Thoracic aorta (tissue), 2 donors: ENCODE results near the gene IL6R. TPM values are rescaled to one million over a fixed set of nuclear protein-coding genes. Genes with fewer than 3 reads are reported as not detected.

ENCODE experiments used
- ATAC-seq: fragments of 150-250 bp; one replicate; pipeline ENCODE4 v1.8.0; 2017; ENCODE audit warnings: low read depth; ENCODE audit not compliant: insufficient number of reproducible peaks, low FRiP score
- DNase-seq: peaks from one replicate; pipeline ENCODE4 v3.0.0-alpha.2; 2020; ENCODE audit warnings: low spot score
- H3K27ac ChIP-seq, 2 donors: fragments of 200-600 bp; sonication (generic); 1 replicate in 1 of 2; 2 replicates in 1 of 2; pipeline ENCODE4 v1.5.1; 2016; ENCODE audit warnings: mild to moderate bottlenecking in 2 of 2, moderate library complexity in 2 of 2
- H3K27me3 ChIP-seq: fragments of 200-600 bp; sonication (generic); replicated peaks from 2 replicates; pipeline ENCODE4 v1.6.0; 2016; ENCODE audit warnings: mild to moderate bottlenecking; ENCODE audit not compliant: insufficient read depth
- H3K36me3 ChIP-seq: fragments of 200-600 bp; sonication (generic); one replicate; pipeline ENCODE4 v1.5.1; 2016
- H3K4me1 ChIP-seq, 2 donors: fragments of 200-600 bp; sonication (generic); 1 replicate in 1 of 2; 2 replicates in 1 of 2; pipeline versions ENCODE4 v1.5.1 to v1.6.0; 2016; ENCODE audit warnings: low read depth in 2 of 2, mild to moderate bottlenecking in 1 of 2; ENCODE audit not compliant: control insufficient read depth in 1 of 2
- H3K4me3 ChIP-seq: fragments of 200-600 bp; sonication (generic); 2 replicates; pipeline ENCODE4 v1.5.1; 2016; ENCODE audit warnings: mild to moderate bottlenecking
- H3K9me3 ChIP-seq: fragments of 200-600 bp; sonication (generic); 2 replicates; pipeline ENCODE4 v1.5.1; 2016
- total RNA-seq, 2 donors: library from RNA; depleted of rRNA; stranded (reverse); fragments of >200 nt; gene quantifications; one replicate each; pipeline versions ENCODE4 v1.1.0 to v1.2.3, GENCODE V29; 2016
- TF ChIP-seq, protein P1 (sequence below): fragments of 200-600 bp; sonication (generic); IDR thresholded peaks from one replicate; pipeline ENCODE4 v1.5.1; 2019; ENCODE audit warnings: antibody characterized with exemption

The IL6R gene
- total RNA-seq, 2 donors from 2014 or later = 25.8 to 48.3 TPM

DNA sequence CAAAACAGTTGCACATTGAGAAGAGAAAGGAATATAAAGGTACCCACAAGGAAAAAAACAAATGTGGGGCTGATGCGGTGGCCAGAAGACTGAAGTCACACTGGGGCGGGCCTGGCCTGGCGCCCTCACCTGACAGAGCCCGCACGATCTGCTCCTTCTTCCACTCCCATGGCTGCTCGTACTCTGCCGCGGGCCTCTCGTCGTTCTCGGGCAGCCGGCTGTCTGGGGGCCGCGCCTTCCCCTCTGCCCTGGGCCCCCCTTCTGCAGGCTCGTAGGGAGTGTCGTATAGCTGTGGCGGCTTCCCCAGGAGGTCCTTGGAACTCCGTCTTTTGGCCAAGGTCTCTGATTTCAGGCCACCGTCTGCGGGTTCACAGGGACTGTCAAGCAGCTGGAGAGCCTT, 83.8 kb downstream of the IL6R start:
- Histone ChIP-seq H3K36me3 (no peaks in the 10 kb centered on the region), H3K9me3 (no peaks in the 10 kb centered on the region), H3K4me3 (no peak overlapping the region), H3K27ac (no peak overlapping the region), H3K27me3 (no peaks in the 10 kb centered on the region), H3K4me1 (no peaks in the 10 kb centered on the region)
- DNase-seq (no peak), ATAC-seq (no peak)
- TF ChIP-seq, protein P1, sequence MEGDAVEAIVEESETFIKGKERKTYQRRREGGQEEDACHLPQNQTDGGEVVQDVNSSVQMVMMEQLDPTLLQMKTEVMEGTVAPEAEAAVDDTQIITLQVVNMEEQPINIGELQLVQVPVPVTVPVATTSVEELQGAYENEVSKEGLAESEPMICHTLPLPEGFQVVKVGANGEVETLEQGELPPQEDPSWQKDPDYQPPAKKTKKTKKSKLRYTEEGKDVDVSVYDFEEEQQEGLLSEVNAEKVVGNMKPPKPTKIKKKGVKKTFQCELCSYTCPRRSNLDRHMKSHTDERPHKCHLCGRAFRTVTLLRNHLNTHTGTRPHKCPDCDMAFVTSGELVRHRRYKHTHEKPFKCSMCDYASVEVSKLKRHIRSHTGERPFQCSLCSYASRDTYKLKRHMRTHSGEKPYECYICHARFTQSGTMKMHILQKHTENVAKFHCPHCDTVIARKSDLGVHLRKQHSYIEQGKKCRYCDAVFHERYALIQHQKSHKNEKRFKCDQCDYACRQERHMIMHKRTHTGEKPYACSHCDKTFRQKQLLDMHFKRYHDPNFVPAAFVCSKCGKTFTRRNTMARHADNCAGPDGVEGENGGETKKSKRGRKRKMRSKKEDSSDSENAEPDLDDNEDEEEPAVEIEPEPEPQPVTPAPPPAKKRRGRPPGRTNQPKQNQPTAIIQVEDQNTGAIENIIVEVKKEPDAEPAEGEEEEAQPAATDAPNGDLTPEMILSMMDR = no peak

DNA sequence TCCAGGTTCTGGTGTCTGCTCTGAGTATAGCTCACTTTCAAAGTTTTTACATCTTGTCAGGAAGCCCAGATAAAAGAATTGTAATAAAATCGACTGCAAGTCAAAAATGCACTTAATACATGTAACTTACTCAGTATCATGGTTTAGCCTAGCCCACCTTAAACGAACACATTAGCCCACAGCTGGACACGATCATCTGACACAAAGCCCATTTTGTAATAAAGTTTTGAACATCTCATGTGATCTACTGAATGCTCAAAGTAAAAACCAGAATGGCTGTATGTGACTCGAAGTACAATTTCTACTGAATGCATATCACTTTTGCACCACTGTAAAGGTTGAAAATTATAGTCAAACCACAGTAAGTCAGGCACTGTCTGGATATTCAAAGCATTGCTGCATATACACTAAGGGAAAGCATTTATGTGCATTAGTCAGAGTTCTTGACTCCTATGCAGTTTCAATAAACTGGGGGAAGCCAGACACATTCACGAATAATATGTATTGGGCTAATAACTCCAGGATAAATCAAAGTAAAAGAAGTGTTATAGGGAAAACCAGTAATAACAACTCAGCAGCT, 84.6 kb downstream of the IL6R start:
- DNase-seq (no peak), ATAC-seq (no peak)
- H3K27ac ChIP-seq = no peak overlapping the region
- no peaks in the 10 kb centered on the region for H3K9me3 ChIP-seq
- no peaks in the 10 kb centered on the region for H3K27me3 ChIP-seq
- TF ChIP-seq, protein P1 = no peak
- H3K4me1 ChIP-seq = no peaks in the 10 kb centered on the region
- H3K36me3 ChIP-seq = no peaks in the 10 kb centered on the region
- no peak overlapping the region for H3K4me3 ChIP-seq

DNA sequence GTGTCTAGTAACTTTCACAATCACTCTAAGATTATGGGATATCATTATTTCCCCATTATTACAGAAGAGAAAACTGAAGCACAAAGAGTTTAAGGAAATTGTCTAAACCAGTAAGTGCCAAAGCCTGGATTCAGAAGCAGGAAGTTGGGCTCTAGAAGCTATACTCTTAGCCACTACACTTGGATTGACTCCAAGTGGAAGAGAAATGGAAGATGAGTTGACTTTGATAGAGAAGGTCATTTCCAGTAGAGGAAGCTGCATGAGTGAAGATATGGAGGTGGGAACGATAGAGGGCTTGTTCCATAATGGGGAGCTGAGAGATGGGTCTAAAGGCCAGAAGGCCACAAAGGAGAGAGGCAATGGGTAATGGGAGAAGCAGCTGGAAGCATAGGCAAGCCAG, 85.2 kb downstream of the IL6R start:
- Histone ChIP-seq H3K4me3 (no peak overlapping the region), H3K9me3 (no peaks in the 10 kb centered on the region), H3K27me3 (no peaks in the 10 kb centered on the region), H3K4me1 (no peaks in the 10 kb centered on the region), H3K36me3 (no peaks in the 10 kb centered on the region), H3K27ac (no peak overlapping the region)
- ATAC-seq (no peak), DNase-seq (no peak)
- TF ChIP-seq, protein P1 = no peak

GRCh38 chr1:154492115-154492514, 87.0 kb downstream of the IL6R start:
- Histone ChIP-seq H3K27me3 (no peaks in the 10 kb centered on the region), H3K9me3 (no peaks in the 10 kb centered on the region)
- TF ChIP-seq, protein P1 = no peak

DNA sequence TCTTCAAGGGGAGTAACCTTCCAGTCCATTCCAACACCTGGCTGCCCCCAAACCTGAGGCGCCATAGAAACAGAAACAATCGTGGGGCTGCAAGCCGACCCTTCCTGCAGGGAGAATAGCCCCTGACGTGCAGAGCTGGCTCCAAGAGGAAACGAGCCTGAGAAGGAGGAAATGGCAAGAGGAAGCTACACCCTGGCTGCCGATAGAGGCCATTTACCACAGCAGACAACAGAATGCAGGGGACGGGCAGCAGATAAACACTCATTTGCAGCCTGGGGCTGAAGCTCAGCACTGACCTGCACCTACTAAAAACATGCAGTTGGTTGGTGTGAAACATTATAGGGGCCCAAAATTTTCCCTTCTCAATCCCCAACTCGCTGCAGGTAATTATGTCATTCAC, 88.1 kb downstream of the IL6R start:
- ATAC-seq (no peak), DNase-seq (no peak)
- no peaks in the 10 kb centered on the region for H3K4me1 ChIP-seq
- TF ChIP-seq, protein P1 = no peak
- no peaks in the 10 kb centered on the region for H3K9me3 ChIP-seq
- no peak overlapping the region for H3K4me3 ChIP-seq
- no peaks in the 10 kb centered on the region for H3K27me3 ChIP-seq
- H3K27ac ChIP-seq = no peak overlapping the region
- no peaks in the 10 kb centered on the region for H3K36me3 ChIP-seq

More at GRCh38 chr1:154492115-154492514, 87.0 kb downstream of the IL6R start:
- DNase-seq = no peak
- no peaks in the 10 kb centered on the region for H3K36me3 ChIP-seq
- H3K4me1 ChIP-seq = no peaks in the 10 kb centered on the region
- no peak overlapping the region for H3K4me3 ChIP-seq
- ATAC-seq = no peak
- H3K27ac ChIP-seq = no peak overlapping the region
